Upper lobe of right lung (tissue), 1 donor: Measurements from ENCODE around the gene GJB1. TPM values are rescaled to one million over a fixed set of nuclear protein-coding genes. Genes with fewer than 3 reads are reported as not detected.
A peak's percentile ranks its signal among the peaks of the same experiment; 100 is the strongest.

Experiments
- ATAC-seq: fragments of 200-7000 bp; cut with Tn5 transposase; one replicate; pipeline ENCODE4 v1.9.1; 2020; ENCODE audit warnings: mild to moderate bottlenecking, moderate library complexity
- DNase-seq: peaks from one replicate; pipeline ENCODE4 v3.0.0-alpha.2; 2020
- H3K27ac ChIP-seq: fragments of 200-600 bp; one replicate; pipeline ENCODE4 v1.8.0; 2022
- H3K27me3 ChIP-seq: fragments of 200-600 bp; one replicate; pipeline ENCODE4 v1.8.0; 2022; ENCODE audit warnings: mild to moderate bottlenecking
- H3K36me3 ChIP-seq: fragments of 200-600 bp; one replicate; pipeline ENCODE4 v1.8.0; 2022
- H3K4me1 ChIP-seq: fragments of 200-600 bp; one replicate; pipeline ENCODE4 v1.8.0; 2022
- H3K4me3 ChIP-seq: fragments of 200-600 bp; one replicate; pipeline ENCODE4 v1.8.0; 2022; ENCODE audit warnings: mild to moderate bottlenecking
- H3K9me3 ChIP-seq: fragments of 200-600 bp; one replicate; pipeline ENCODE4 v1.8.0; 2022
- intact Hi-C: fragments of 100-400 bp; cut with DNase I; formaldehyde crosslinking; loops from one replicate; pipeline ENCODE4 v1.11.0; 2022
- total RNA-seq: library from RNA; stranded (reverse); fragmentation: NEBNext Ultra II Directional; extraction: Animal tissue kit (Norgen Biotek cat#: 25700); gene quantifications from one replicate; pipeline ENCODE4 v1.2.1, GENCODE V29; 2021
- TF ChIP-seq, protein P1 (sequence below): fragments of 200-600 bp; IDR thresholded peaks from one replicate; pipeline ENCODE4 v1.8.0; 2022; ENCODE audit warnings: antibody characterized with exemption
- donor health status: DM: no; HTN: yes; CAD: no; lungs with severe emphysema.

The GJB1 gene
- total RNA-seq, 1 donor from 2014 or later = 5.4 TPM

DNA sequence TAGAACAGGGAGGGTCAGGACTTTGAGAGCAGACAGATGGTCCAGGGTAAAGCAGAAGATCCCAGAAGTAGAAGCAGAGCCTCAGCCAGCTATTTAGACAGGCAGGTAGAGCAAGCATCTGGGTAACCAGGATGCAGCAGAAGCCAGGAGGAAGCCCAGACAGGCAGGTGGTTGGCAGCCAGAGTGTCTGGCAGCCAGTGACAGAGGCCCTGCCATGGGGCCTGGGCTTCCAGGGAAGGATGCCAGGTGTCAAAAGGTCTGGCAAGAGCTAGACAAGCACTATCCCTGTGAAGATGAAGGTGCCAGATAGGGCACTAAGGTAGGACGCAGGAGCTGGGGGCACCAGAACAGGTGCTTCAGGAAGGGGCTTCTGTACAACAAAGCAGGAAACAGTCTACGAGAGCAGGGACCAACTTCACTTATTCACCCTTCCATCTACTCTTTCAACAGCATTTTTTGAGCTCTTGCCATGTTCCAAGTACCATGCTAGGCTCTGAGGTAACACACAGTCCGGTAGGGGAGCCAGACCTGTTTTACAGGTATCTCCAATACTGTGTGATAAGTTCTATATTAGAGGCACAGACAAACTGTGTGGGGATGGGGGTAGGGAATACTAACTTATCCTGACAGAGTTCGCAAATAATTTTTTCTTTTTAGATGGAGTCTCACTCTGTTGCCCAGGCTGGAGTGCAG lies 38.1 kb upstream of the GJB1 start:
- Histone ChIP-seq H3K27me3 (no peaks in the 10 kb centered on the region), H3K36me3 (no peaks in the 10 kb centered on the region), H3K4me3 (no peak overlapping the region), H3K9me3 (no peaks in the 10 kb centered on the region), H3K27ac (no peak overlapping the region), H3K4me1 (peaks cover 5% of the 10 kb centered on the region)
- TF ChIP-seq, protein P1, sequence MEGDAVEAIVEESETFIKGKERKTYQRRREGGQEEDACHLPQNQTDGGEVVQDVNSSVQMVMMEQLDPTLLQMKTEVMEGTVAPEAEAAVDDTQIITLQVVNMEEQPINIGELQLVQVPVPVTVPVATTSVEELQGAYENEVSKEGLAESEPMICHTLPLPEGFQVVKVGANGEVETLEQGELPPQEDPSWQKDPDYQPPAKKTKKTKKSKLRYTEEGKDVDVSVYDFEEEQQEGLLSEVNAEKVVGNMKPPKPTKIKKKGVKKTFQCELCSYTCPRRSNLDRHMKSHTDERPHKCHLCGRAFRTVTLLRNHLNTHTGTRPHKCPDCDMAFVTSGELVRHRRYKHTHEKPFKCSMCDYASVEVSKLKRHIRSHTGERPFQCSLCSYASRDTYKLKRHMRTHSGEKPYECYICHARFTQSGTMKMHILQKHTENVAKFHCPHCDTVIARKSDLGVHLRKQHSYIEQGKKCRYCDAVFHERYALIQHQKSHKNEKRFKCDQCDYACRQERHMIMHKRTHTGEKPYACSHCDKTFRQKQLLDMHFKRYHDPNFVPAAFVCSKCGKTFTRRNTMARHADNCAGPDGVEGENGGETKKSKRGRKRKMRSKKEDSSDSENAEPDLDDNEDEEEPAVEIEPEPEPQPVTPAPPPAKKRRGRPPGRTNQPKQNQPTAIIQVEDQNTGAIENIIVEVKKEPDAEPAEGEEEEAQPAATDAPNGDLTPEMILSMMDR = no peak
- intact Hi-C loops = no loop called here
- ATAC-seq = peak; percentile 13
- DNase-seq = no peak

DNA sequence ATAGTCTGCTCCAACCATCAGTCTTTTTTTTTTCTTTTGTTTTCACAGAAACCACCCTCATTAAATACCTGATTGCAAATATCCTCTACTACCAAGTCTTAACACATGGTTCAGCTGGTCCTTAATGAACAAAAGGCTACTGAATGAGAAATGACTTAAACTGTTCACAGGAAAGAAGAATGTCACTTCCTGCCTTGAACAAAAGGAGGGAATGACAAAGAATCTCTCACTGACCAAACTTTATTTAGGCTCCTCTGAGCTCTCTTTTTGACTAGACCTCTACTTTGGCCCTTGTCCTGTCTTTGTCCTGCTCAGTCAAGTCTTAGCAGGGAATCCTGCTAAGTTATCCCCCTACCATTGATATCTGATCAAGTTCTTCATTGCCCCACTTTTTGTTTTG lies 31.8 kb upstream of the GJB1 start:
- intact Hi-C loops = no loop called here
- H3K27me3 ChIP-seq = no peaks in the 10 kb centered on the region
- H3K36me3 ChIP-seq = no peaks in the 10 kb centered on the region
- TF ChIP-seq, protein P1 = no peak
- ATAC-seq (no peak), DNase-seq (no peak)
- no peaks in the 10 kb centered on the region for H3K4me1 ChIP-seq
- no peak overlapping the region for H3K4me3 ChIP-seq
- H3K9me3 ChIP-seq = no peaks in the 10 kb centered on the region
- no peak overlapping the region for H3K27ac ChIP-seq

DNA sequence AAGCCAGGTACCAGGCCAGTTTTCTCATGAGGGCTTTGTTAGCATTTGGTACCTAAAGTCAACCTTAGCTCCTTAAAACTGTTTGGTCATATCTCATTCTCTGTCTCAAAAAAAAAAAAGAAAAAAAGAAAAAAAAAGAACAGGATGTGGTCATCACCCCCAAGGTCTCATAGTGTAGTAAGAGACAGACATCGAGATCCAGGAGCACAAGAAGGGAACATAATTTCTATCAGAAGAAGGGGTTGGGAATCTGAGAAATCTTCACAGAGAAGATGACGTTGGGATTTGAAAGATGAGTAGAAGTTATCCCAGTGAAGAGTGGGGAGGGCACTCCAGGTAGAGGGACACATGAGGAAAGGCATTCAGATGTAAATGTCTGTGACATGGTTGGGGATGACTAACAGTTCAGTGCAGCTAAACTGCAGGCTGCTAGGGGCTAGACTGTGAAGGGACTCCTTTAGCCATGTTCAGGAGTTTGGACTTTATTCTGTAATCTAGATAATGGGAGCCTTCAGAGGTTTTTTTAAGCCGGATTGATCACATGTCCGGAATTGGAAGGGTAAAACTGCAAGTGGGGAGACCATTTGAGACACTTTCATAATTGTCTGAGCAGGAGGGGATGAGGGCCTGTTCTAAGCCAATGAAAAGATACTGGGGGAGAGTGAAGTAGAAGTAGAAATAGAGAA lies 26.9 kb upstream of the GJB1 start:
- H3K4me3 ChIP-seq = peak overlapping the region; percentile 35
- TF ChIP-seq, protein P1 = no peak
- H3K27me3 ChIP-seq = no peaks in the 10 kb centered on the region
- H3K9me3 ChIP-seq = no peaks in the 10 kb centered on the region
- H3K27ac ChIP-seq = no peak overlapping the region
- no peaks in the 10 kb centered on the region for H3K4me1 ChIP-seq
- intact Hi-C loops = no loop called here
- no peaks in the 10 kb centered on the region for H3K36me3 ChIP-seq
- no peak for ATAC-seq
- no peak for DNase-seq

DNA sequence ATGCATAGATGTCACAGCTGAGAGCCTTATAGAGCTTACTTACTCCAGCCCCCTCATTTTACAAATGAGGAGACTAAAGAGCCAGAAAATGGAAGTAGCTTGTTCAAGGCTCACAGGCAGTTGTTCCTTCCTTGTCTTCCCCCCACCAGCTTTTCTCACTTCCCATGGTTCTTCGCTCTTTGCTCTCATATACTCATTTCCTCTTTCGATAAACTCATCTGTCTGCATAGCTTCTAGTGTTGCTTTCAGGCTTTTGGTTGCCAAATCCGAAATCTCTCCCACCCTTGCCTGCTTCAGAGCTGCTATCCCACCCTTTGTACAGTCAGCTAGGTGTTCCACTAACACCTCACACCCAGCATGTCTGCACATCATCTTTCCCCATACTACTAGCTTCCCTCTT lies 25.0 kb upstream of the GJB1 start:
- no peaks in the 10 kb centered on the region for H3K36me3 ChIP-seq
- H3K27ac ChIP-seq = peak overlapping the region; percentile 42
- H3K27me3 ChIP-seq = no peaks in the 10 kb centered on the region
- intact Hi-C loops = no loop called here
- H3K9me3 ChIP-seq = no peaks in the 10 kb centered on the region
- ATAC-seq = peak; percentile 67
- H3K4me1 ChIP-seq = no peaks in the 10 kb centered on the region
- H3K4me3 ChIP-seq = peak overlapping the region; percentile 35
- DNase-seq = no peak
- TF ChIP-seq, protein P1 = no peak

DNA sequence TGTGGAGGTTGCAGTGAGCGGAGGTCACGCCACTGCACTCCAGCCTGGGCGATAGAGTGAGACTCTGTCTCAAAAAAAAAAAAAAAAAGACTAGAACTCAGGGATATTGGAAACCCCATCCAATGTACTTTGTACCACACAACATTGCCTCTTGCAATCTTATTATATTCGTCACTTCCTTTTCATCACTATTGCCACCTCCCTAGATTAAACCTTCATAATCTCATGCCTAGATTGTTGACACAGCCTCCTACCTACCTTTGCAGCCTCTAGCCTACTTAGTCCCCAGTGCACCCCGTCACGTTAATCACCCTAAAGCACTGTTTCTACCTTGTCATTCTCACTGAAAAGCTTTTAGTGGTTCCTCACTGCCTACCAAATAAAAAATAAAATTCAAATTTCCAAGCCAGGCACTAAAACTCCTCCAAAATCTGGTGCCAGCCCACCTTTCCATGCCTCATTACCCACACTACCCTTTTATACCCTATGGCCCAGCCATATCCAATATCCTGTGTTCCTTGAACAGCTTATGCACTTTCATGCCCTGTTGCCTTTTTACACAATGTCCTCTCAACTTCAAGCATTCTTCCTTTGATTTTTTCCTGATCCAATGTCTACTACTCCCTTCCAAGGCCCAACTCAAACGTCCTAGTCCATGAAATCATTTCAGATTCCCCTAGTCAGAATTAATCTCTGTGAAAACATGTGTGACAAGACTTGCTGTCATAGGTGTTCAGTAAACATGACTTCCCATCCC lies 23.6 kb upstream of the GJB1 start:
- Histone ChIP-seq H3K27ac (no peak overlapping the region), H3K9me3 (no peaks in the 10 kb centered on the region), H3K36me3 (no peaks in the 10 kb centered on the region), H3K27me3 (no peaks in the 10 kb centered on the region), H3K4me3 (no peak overlapping the region), H3K4me1 (no peaks in the 10 kb centered on the region)
- intact Hi-C loops = no loop called here
- DNase-seq = no peak
- ATAC-seq = no peak
- TF ChIP-seq, protein P1 = no peak
